Liver (tissue), 9 donors: ENCODE data around the gene ZNF639. TPM values are rescaled to one million over a fixed set of nuclear protein-coding genes. Genes with fewer than 3 reads are reported as not detected.
A peak's percentile ranks its signal among the peaks of the same experiment; 100 is the strongest.

Source experiments
- DNase-seq: peaks from one replicate; pipeline ENCODE4 v3.0.0-alpha.2; 2017; ENCODE audit warnings: low spot score
- H3K27ac ChIP-seq, 2 donors: one replicate each; pipeline ENCODE4 v1.7.0; 2013; ENCODE audit warnings: inconsistent platforms in 2 of 2, low read length in 2 of 2, control low read depth in 1 of 2, low read depth in 1 of 2, mild to moderate bottlenecking in 1 of 2
- H3K27me3 ChIP-seq, 4 donors: one replicate each; pipeline versions ENCODE4 v1.6.1 to v1.7.0; 2013; ENCODE audit warnings: low read length in 3 of 4, inconsistent platforms in 1 of 4, mild to moderate bottlenecking in 1 of 4, moderate library complexity in 1 of 4; ENCODE audit not compliant: control insufficient read depth in 4 of 4, insufficient read depth in 4 of 4
- H3K36me3 ChIP-seq, 4 donors: one replicate each; pipeline versions ENCODE4 v1.6.1 to v1.7.0; 2013; ENCODE audit warnings: low read length in 3 of 4, mild to moderate bottlenecking in 3 of 4, low read depth in 1 of 4, moderate library complexity in 1 of 4; ENCODE audit not compliant: control insufficient read depth in 4 of 4, insufficient read depth in 3 of 4
- H3K4me1 ChIP-seq, 4 donors: one replicate each; pipeline versions ENCODE4 v1.6.1 to v1.7.0; 2013; ENCODE audit warnings: low read length in 3 of 4, mild to moderate bottlenecking in 3 of 4, moderate library complexity in 1 of 4; ENCODE audit not compliant: control insufficient read depth in 4 of 4, insufficient read depth in 4 of 4
- H3K4me3 ChIP-seq, 3 donors: one replicate each; pipeline versions ENCODE4 v1.6.1 to v1.7.0; 2013; ENCODE audit warnings: low read length in 3 of 3, control low read depth in 1 of 3, low read depth in 1 of 3, mild to moderate bottlenecking in 1 of 3
- H3K9ac ChIP-seq, 2 donors: one replicate each; pipeline ENCODE4 v1.7.0; 2013; ENCODE audit warnings: low read length in 2 of 2, mild to moderate bottlenecking in 2 of 2, moderate library complexity in 2 of 2, control low read depth in 1 of 2, low read depth in 1 of 2
- H3K9me3 ChIP-seq, 4 donors: one replicate each; pipeline versions ENCODE4 v1.6.1 to v1.7.0; 2013; ENCODE audit warnings: low read length in 3 of 4; ENCODE audit not compliant: control insufficient read depth in 4 of 4
- EGR1 ChIP-seq, 2 donors: IDR thresholded peaks; 2 replicates each; pipeline ENCODE4 v1.6.1; 2016 to 2018; ENCODE audit warnings: antibody characterized with exemption in 2 of 2, low read depth in 2 of 2
- FOXA1 ChIP-seq: IDR thresholded peaks from 2 replicates; pipeline ENCODE4 v1.6.1; 2016; ENCODE audit warnings: antibody characterized with exemption
- FOXA2 ChIP-seq: IDR thresholded peaks from 2 replicates; pipeline ENCODE4 v1.6.1; 2016; ENCODE audit warnings: antibody characterized with exemption
- GABPA ChIP-seq, 2 donors: IDR thresholded peaks in 1 of 2; conservative IDR thresholded peaks in 1 of 2; 2 replicates each; pipeline ENCODE4 v1.6.1; 2016; ENCODE audit warnings: antibody characterized with exemption in 2 of 2, mild to moderate bottlenecking in 1 of 2, moderate library complexity in 1 of 2
- HNF4A ChIP-seq, 2 donors: conservative IDR thresholded peaks; 2 replicates each; pipeline ENCODE4 v1.6.1; 2016; ENCODE audit warnings: antibody characterized with exemption in 2 of 2, mild to moderate bottlenecking in 2 of 2
- HNF4G ChIP-seq: IDR thresholded peaks from 2 replicates; pipeline ENCODE4 v1.6.1; 2016; ENCODE audit warnings: antibody characterized with exemption
- JUND ChIP-seq, 2 donors: IDR thresholded peaks; 2 replicates each; pipeline ENCODE4 v1.6.1; 2016; ENCODE audit warnings: antibody characterized with exemption in 2 of 2
- NR2F2 ChIP-seq: IDR thresholded peaks from 2 replicates; pipeline ENCODE4 v1.6.1; 2016; ENCODE audit warnings: antibody characterized with exemption
- RAD21 ChIP-seq, 2 donors: IDR thresholded peaks; 2 replicates each; pipeline ENCODE4 v1.6.1; 2016; ENCODE audit warnings: antibody characterized with exemption in 2 of 2, mild to moderate bottlenecking in 2 of 2
- RXRA ChIP-seq, 2 donors: IDR thresholded peaks; 2 replicates each; pipeline ENCODE4 v1.6.1; 2017 to 2018; ENCODE audit warnings: antibody characterized with exemption in 2 of 2, mild to moderate bottlenecking in 1 of 2
- SP1 ChIP-seq: IDR thresholded peaks from 2 replicates; pipeline ENCODE4 v1.6.1; 2018; ENCODE audit warnings: antibody characterized with exemption, mild to moderate bottlenecking
- TAF1 ChIP-seq: conservative IDR thresholded peaks from 2 replicates; pipeline ENCODE4 v1.6.1; 2016; ENCODE audit warnings: antibody characterized with exemption, mild to moderate bottlenecking
- YY1 ChIP-seq: IDR thresholded peaks from 2 replicates; pipeline ENCODE4 v1.6.1; 2016; ENCODE audit warnings: antibody characterized with exemption, mild to moderate bottlenecking
- WGBS: extraction: QIAGEN DNeasy Blood & Tissue Kit; methylation state at CpG from one replicate; pipeline ENCODE4 v1.1.7; 2013; 5-methylcytosine and 5-hydroxymethylcytosine counted together
- polyA plus RNA-seq, 2 donors: library from polyadenylated mRNA; stranded (reverse) in 1 of 2; unstranded in 1 of 2; fragments of 200-250 nt in 1 of 2; fragments of >200 nt in 1 of 2; fragmentation: Nextera tagmentation in 1 of 2; extraction: Ambion mirVana in 1 of 2; gene quantifications; one replicate each; pipeline versions ENCODE4 v1.2.1 to v1.2.3, GENCODE V29; 2013 to 2015
- total RNA-seq, 2 donors: library from RNA; depleted of rRNA; stranded (reverse); fragments of >200 nt; gene quantifications; one replicate each; pipeline ENCODE4 v1.2.3, GENCODE V29; 2014
- TF ChIP-seq, protein P1 (sequence below): fragments of 150-350 bp; IDR thresholded peaks from 2 replicates; pipeline ENCODE4 v1.5.1; 2017; ENCODE audit warnings: improper control_type of control experiment, low read depth, low read length; ENCODE audit not compliant: missing input control
- TF ChIP-seq, protein P2 (sequence below): IDR thresholded peaks from 2 replicates; pipeline ENCODE4 v1.6.1; 2016; ENCODE audit warnings: antibody characterized with exemption
- TF ChIP-seq, protein P3 (sequence below): IDR thresholded peaks from 2 replicates; pipeline ENCODE4 v1.6.1; 2016; ENCODE audit warnings: antibody characterized with exemption
- TF ChIP-seq, protein P4 (sequence below): IDR thresholded peaks from 2 replicates; pipeline ENCODE4 v1.6.1; 2016; ENCODE audit warnings: antibody characterized with exemption
- TF ChIP-seq, protein P5 (sequence below): IDR thresholded peaks from 2 replicates; pipeline ENCODE4 v1.6.1; 2016; ENCODE audit warnings: antibody characterized with exemption, mild to moderate bottlenecking
- donor health status: healthy.
- donor health status: healthy.
- donor health status: healthy.
- donor health status: healthy.
- donor health status: healthy.

The ZNF639 gene
- total and polyA plus RNA-seq, 4 donors: 8.7 to 23.4 (median 16.3) TPM

DNA sequence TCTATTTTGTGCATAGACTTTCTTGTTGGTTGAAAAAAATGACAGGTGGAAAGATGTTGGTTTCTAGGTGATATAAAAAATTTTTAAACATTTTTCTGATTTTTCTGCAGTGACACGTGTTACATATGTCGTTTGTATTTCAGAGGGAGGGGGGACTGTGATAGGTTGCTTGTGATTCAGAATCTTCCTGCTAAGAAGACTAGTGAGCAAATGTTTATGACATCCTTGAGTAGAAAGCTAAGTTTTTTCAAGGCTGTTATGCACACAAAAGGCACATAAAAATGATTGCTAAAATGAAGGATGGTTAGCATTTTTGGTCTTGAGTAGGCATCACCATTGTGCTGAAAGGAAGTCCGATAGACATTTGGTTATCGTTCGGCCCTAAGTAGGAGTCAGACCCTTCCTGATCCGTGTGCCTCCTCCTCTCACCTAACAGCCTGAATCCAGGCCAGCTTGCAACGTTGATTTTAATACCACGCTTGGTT, 1.5 kb downstream of the ZNF639 start:
- peak overlapping the region; percentile 5 to 93 (median 66) for H3K4me3 ChIP-seq
- TF ChIP-seq, protein P1, sequence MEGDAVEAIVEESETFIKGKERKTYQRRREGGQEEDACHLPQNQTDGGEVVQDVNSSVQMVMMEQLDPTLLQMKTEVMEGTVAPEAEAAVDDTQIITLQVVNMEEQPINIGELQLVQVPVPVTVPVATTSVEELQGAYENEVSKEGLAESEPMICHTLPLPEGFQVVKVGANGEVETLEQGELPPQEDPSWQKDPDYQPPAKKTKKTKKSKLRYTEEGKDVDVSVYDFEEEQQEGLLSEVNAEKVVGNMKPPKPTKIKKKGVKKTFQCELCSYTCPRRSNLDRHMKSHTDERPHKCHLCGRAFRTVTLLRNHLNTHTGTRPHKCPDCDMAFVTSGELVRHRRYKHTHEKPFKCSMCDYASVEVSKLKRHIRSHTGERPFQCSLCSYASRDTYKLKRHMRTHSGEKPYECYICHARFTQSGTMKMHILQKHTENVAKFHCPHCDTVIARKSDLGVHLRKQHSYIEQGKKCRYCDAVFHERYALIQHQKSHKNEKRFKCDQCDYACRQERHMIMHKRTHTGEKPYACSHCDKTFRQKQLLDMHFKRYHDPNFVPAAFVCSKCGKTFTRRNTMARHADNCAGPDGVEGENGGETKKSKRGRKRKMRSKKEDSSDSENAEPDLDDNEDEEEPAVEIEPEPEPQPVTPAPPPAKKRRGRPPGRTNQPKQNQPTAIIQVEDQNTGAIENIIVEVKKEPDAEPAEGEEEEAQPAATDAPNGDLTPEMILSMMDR: no peak
- 19% methylated on average over 8 of the region's 8 CpGs for WGBS
- H3K9ac ChIP-seq: peak overlapping the region; percentile 78 to 96
- no peaks in the 10 kb centered on the region for H3K27me3 ChIP-seq
- no peaks in the 10 kb centered on the region for H3K9me3 ChIP-seq
- peak overlapping the region in 1 of 2 donors; percentile 91 for H3K27ac ChIP-seq
- H3K4me1 ChIP-seq: peaks cover 2 to 26% (median 13%) of the 10 kb centered on the region in 4 donors
- no peak for DNase-seq
- H3K36me3 ChIP-seq: peaks cover 4 to 13% (median 8%) of the 10 kb centered on the region in 4 donors

DNA sequence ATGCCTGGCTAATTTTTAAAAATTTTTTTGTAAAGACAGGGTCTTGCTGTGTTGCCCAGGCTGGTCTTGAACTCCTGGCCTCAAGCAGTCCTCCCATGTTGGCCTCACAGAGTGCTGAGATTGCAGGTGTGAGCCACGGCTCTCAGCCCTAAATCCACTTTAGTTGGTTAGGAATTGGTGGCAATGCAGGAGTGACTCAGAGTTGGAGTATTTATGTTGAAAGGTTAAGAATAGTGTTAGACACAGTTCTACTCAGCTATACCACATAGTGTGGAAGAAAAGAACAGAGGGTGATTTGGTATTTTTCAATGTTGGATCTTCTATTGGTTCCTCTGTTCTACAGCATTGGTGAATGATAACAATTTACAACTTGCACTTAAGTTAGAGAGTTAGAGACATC, 7.6 kb downstream of the ZNF639 start:
- peaks cover 14 to 61% (median 42%) of the 10 kb centered on the region in 4 donors for H3K36me3 ChIP-seq
- TF ChIP-seq JUND (IDR thresholded peaks at IDR 0.05): no peak
- TF ChIP-seq, protein P2, sequence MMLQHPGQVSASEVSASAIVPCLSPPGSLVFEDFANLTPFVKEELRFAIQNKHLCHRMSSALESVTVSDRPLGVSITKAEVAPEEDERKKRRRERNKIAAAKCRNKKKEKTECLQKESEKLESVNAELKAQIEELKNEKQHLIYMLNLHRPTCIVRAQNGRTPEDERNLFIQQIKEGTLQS: no peak
- no peak for TF ChIP-seq FOXA2
- TF ChIP-seq HNF4G: no peak
- TF ChIP-seq EGR1 (IDR thresholded peaks at IDR 0.05; ENCODE audit: low read depth in 2 of 2): no peak
- TF ChIP-seq, protein P1: no peak
- no peak for TF ChIP-seq HNF4A (conservative IDR thresholded peaks at IDR 0.05)
- TF ChIP-seq, protein P3, sequence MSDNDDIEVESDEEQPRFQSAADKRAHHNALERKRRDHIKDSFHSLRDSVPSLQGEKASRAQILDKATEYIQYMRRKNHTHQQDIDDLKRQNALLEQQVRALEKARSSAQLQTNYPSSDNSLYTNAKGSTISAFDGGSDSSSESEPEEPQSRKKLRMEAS: no peak
- no peak for TF ChIP-seq FOXA1
- no peak for TF ChIP-seq RXRA (IDR thresholded peaks at IDR 0.05)
- no peak for TF ChIP-seq NR2F2
- no peak for TF ChIP-seq GABPA (IDR thresholded peaks at IDR 0.05 in 1 of 2, conservative IDR thresholded peaks at IDR 0.05 in 1 of 2)
- TF ChIP-seq RAD21 (IDR thresholded peaks at IDR 0.05): no peak
- TF ChIP-seq, protein P4, sequence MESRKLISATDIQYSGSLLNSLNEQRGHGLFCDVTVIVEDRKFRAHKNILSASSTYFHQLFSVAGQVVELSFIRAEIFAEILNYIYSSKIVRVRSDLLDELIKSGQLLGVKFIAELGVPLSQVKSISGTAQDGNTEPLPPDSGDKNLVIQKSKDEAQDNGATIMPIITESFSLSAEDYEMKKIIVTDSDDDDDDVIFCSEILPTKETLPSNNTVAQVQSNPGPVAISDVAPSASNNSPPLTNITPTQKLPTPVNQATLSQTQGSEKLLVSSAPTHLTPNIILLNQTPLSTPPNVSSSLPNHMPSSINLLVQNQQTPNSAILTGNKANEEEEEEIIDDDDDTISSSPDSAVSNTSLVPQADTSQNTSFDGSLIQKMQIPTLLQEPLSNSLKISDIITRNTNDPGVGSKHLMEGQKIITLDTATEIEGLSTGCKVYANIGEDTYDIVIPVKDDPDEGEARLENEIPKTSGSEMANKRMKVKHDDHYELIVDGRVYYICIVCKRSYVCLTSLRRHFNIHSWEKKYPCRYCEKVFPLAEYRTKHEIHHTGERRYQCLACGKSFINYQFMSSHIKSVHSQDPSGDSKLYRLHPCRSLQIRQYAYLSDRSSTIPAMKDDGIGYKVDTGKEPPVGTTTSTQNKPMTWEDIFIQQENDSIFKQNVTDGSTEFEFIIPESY: no peak
- TF ChIP-seq YY1: no peak
- TF ChIP-seq SP1: no peak
- no peak for TF ChIP-seq TAF1
- TF ChIP-seq, protein P5, sequence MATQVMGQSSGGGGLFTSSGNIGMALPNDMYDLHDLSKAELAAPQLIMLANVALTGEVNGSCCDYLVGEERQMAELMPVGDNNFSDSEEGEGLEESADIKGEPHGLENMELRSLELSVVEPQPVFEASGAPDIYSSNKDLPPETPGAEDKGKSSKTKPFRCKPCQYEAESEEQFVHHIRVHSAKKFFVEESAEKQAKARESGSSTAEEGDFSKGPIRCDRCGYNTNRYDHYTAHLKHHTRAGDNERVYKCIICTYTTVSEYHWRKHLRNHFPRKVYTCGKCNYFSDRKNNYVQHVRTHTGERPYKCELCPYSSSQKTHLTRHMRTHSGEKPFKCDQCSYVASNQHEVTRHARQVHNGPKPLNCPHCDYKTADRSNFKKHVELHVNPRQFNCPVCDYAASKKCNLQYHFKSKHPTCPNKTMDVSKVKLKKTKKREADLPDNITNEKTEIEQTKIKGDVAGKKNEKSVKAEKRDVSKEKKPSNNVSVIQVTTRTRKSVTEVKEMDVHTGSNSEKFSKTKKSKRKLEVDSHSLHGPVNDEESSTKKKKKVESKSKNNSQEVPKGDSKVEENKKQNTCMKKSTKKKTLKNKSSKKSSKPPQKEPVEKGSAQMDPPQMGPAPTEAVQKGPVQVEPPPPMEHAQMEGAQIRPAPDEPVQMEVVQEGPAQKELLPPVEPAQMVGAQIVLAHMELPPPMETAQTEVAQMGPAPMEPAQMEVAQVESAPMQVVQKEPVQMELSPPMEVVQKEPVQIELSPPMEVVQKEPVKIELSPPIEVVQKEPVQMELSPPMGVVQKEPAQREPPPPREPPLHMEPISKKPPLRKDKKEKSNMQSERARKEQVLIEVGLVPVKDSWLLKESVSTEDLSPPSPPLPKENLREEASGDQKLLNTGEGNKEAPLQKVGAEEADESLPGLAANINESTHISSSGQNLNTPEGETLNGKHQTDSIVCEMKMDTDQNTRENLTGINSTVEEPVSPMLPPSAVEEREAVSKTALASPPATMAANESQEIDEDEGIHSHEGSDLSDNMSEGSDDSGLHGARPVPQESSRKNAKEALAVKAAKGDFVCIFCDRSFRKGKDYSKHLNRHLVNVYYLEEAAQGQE: no peak

More for the DNA sequence above, 7.6 kb downstream of the ZNF639 start:
- no peak for DNase-seq
- no peaks in the 10 kb centered on the region for H3K9me3 ChIP-seq
- no peak overlapping the region for H3K4me3 ChIP-seq
- no peaks in the 10 kb centered on the region for H3K4me1 ChIP-seq
- H3K9ac ChIP-seq: no peak overlapping the region
- no peaks in the 10 kb centered on the region for H3K27me3 ChIP-seq
- 93% methylated on average over 1 of the region's 1 CpG for WGBS
- no peak overlapping the region for H3K27ac ChIP-seq
